ENCODE data around the gene CRYGN.

DNA sequence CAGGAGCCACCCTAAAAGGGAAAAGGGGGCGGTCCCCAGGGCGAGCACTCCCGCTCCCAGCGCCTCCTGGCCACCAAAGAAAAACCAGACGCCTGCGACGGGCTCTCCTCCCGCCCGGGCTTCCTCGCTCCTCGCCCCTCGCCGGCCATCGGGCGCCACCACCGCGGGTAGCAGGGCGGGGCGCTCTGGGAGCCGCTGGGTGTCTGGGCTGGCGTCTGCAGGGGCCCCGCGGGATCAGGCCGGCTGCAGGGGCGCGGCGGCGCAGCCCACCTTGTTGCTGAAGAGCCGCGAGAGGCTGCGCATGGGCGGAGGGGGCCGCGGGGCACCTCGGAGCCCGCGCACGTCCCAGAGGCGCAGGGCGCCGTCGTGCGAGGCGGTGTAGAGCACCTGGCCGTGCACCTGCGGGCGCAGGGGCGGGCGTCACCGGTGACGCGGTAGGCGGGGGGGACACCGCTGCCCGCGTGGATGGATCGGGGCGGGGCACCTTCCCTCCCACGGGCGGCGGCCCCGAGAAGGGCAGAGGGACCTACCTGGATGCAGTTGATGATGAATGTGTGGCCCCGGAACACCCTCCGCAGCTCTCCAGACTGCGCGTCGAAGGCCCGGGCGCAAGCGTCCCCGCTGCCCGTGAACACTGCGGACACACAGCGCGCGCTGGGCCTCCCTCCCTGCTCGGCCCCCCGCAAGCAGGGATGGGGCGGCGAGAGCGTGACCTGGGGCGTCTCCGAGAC lies 58.4 kb downstream of the CRYGN start:
- TF ChIP-seq, protein P1, sequence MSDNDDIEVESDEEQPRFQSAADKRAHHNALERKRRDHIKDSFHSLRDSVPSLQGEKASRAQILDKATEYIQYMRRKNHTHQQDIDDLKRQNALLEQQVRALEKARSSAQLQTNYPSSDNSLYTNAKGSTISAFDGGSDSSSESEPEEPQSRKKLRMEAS (IDR thresholded peaks at IDR 0.05; ENCODE audit: low read depth, low read length): no peak
- TF ChIP-seq, protein P2, sequence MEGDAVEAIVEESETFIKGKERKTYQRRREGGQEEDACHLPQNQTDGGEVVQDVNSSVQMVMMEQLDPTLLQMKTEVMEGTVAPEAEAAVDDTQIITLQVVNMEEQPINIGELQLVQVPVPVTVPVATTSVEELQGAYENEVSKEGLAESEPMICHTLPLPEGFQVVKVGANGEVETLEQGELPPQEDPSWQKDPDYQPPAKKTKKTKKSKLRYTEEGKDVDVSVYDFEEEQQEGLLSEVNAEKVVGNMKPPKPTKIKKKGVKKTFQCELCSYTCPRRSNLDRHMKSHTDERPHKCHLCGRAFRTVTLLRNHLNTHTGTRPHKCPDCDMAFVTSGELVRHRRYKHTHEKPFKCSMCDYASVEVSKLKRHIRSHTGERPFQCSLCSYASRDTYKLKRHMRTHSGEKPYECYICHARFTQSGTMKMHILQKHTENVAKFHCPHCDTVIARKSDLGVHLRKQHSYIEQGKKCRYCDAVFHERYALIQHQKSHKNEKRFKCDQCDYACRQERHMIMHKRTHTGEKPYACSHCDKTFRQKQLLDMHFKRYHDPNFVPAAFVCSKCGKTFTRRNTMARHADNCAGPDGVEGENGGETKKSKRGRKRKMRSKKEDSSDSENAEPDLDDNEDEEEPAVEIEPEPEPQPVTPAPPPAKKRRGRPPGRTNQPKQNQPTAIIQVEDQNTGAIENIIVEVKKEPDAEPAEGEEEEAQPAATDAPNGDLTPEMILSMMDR (IDR thresholded peaks at IDR 0.05; ENCODE audit: low read depth, low read length): no peak
